ENCODE data around the gene OR1F1. TPM values are rescaled to one million over a fixed set of nuclear protein-coding genes. Genes with fewer than 3 reads are reported as not detected.
A peak's percentile ranks its signal among the peaks of the same experiment; 100 is the strongest.
"Not testable (repeated sequence)": the region's sequence is repeated elsewhere in the genome, so short reads cannot be mapped to it uniquely, and the experiment has no call there.

The OR1F1 gene
- polyA plus RNA-seq (ENCODE audit: insufficient read length in 4 of 4), result not detected

DNA sequence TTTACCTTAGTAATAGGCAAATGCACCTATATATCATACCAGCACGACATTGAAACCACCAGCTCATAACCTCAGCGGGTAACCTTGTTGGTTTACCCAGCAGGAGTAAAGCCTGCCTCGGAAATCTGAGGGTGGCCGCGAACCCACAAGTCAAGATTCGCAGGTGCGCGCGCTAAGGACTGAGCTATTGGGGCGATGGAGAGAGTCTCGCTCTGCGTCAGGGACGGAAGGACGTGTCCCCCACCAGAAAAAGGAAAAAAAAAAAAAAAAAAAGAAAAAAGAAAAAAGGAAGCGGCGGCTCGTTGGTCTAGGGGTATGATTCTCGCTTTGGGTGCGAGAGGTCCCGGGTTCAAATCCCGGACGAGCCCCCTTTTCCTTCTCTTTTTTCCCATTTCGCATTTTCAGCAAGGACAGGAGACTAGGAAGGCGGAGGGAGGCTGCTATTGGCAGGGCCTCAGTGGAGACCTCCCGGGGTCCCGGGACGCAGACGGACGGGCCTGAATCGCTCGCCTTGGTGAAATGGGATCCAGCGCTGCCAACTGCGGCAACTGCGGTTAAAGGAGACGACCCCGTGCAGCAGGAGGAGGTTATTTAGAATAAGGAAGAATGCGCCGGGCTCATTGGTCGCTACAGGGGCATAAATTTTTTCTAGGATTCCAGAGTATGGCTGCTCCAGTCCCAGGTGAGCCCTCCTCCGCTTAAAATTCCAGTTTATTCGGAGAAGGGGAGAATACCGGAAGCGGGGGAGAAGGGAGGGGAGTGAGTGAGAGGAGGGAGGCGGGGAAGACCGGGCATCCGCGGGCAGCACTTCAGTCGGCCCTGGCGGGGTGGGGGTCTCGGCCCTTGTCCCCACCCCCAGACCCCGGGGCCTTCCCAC, at the start of gene OR1F1:
Gene OR1F1, plus strand, starts transcription at position 407 of the 877 bp plus-strand sequence.
- no peak for DNase-seq (ENCODE audit: low read depth in 4 of 4, low spot score in 2 of 4)

GRCh38 chr16:3138342-3138741, 49.7 kb upstream of the OR1F1 start:
- no peak for DNase-seq (ENCODE audit: low read depth in 4 of 4, low spot score in 2 of 4)

- no peak for DNase-seq (ENCODE audit: low read depth in 4 of 4, low spot score in 2 of 4)
Measured at GRCh38 chr16:3138823-3139426, 49.1 kb upstream of the OR1F1 start.

DNA sequence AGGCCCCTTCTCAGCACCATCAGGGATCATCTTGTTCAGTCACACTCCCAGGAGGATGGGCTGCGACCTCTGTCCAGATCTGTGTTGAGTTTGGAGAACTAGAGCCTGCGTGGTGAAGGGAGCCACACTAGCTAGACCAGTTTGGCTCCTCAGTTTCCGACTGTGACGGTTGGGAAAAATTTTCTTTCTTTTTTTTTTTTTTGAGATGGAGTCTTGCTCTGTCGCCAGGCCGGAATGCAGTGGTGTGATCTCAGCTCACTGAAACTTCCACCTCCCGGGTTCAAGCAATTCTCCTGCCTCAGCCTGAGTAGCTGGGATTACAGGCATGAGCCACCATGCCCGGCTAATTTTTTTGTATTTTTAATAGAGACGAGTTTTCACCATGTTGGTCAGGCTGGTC, 48.4 kb upstream of the OR1F1 start:
- DNase-seq (ENCODE audit: low read depth in 4 of 4, low spot score in 2 of 4), result not testable (repeated sequence)

GRCh38 chr16:3140603-3141427, 47.2 kb upstream of the OR1F1 start:
- no peak for DNase-seq (ENCODE audit: low read depth in 4 of 4, low spot score in 2 of 4)

GRCh38 chr16:3141781-3142311, 46.2 kb upstream of the OR1F1 start:
- DNase-seq (ENCODE audit: low read depth in 4 of 4, low spot score in 2 of 4), result no peak

- DNase-seq (ENCODE audit: low read depth in 4 of 4, low spot score in 2 of 4), result no peak
Measured at GRCh38 chr16:3142327-3142726, 45.7 kb upstream of the OR1F1 start.

GRCh38 chr16:3142770-3143169, 45.2 kb upstream of the OR1F1 start:
- DNase-seq (ENCODE audit: low read depth in 4 of 4, low spot score in 2 of 4), result no peak

GRCh38 chr16:3143189-3143588, 44.8 kb upstream of the OR1F1 start:
- DNase-seq (ENCODE audit: low read depth in 4 of 4, low spot score in 2 of 4), result no peak

- DNase-seq (ENCODE audit: low read depth in 4 of 4, low spot score in 2 of 4), result no peak
Measured at GRCh38 chr16:3143598-3144320, 44.2 kb upstream of the OR1F1 start.

GRCh38 chr16:3144321-3144983, 43.6 kb upstream of the OR1F1 start:
- DNase-seq (ENCODE audit: low read depth in 4 of 4, low spot score in 2 of 4), result no peak

DNA sequence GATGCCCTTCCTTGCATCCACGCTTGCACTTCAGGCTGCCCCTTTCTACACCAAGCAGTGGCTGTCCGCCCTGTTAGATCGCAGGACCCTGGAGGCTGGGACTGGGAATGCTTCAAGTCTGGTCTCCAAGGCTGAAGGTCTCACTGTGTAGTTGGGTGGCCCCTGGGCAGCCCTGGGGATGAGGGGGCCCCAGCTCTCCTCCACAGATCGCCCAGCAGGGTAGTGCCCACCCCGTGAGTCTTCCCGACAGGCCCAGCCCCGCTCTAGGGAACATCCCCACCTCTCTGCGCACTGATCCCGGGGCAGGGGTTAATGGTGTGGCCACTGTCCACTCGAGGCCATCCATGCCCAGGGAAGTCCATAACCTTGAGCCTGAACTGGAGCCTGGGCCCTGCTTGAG, 42.9 kb upstream of the OR1F1 start:
- no peak for DNase-seq (ENCODE audit: low read depth in 4 of 4, low spot score in 2 of 4)

DNA sequence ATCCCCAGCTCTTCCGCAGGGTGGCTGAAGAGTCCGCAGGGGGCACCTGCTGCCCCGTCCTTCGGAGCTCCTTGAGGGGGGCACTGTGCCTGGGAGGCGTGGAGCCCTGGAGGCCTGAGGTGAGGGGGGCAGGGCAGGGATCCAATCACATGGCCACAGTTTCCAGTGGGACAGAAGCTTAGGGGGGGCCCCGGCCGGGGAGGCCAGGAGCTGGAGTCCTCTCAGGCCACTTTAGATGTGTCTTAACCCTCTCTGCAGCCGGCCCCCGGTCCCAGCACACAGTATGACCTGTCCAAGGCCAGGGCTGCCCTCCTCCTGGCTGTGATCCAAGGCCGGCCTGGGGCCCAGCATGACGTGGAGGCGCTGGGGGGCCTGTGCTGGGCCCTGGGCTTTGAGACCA, 42.3 kb upstream of the OR1F1 start:
- no peak for DNase-seq (ENCODE audit: low read depth in 4 of 4, low spot score in 2 of 4)

DNA sequence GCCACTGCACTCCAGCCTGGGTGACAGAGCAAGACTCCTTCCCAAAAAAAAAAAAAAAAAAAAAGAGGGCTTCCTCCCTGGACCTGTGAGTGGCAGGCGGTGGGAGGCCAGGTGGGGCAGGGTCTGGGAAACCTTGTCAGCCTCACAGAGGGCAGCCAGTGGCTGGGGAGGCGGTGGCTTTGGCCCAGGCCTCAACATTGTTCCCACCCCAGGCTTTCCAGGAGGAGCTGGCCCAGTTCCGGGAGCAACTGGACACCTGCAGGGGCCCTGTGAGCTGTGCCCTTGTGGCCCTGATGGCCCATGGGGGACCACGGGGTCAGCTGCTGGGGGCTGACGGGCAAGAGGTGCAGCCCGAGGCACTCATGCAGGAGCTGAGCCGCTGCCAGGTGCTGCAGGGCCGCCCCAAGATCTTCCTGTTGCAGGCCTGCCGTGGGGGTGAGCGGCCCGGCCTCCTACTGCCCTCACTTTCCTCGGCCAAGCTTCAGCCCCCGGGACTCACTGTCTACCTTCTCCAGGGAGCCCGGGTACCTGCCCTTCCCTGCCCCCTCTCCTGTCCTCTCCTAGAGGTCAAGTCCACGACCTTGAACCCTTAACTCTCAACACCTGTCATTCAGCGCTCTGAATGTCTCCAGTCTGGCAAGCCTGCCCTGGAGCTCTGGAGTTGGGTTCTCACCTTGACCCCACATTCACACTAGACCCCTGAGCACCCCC, 40.8 kb upstream of the OR1F1 start:
- no peak for DNase-seq (ENCODE audit: low read depth in 4 of 4, low spot score in 2 of 4)

GRCh38 chr16:3147757-3148104, 40.3 kb upstream of the OR1F1 start:
- no peak for DNase-seq (ENCODE audit: low read depth in 4 of 4, low spot score in 2 of 4)

- DNase-seq (ENCODE audit: low read depth in 4 of 4, low spot score in 2 of 4), result no peak
Measured at GRCh38 chr16:3148256-3149192, 39.5 kb upstream of the OR1F1 start.

DNA sequence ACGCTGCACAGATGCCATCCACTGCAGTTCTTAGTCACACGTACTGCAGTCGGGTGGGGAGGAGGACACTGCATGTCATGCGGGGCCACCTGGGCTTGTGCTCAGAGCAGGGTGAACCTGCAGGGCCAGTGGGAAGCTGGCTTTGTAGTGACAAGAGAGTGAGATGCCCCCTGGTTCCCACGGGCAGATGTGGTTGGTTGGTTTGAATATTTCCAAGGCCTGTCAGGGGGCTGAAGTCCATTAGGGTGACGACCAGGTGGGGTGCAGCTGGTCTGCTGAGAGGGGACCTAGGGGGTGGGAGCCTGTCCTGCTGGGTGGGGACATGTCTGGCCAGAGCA, 38.8 kb upstream of the OR1F1 start:
- no peak for DNase-seq (ENCODE audit: low read depth in 4 of 4, low spot score in 2 of 4)

GRCh38 chr16:3149630-3150345, 38.2 kb upstream of the OR1F1 start:
- peak in 1 of 4 donors; percentile 46 for DNase-seq (ENCODE audit: low read depth in 4 of 4, low spot score in 2 of 4)

Measured in left renal cortex interstitium (tissue), 4 donors.